ENCODE results near the gene C2orf42.
"Not testable (repeated sequence)": the region's sequence is repeated elsewhere in the genome, so short reads cannot be mapped to it uniquely, and the experiment has no call there.

C2orf42 gene

GRCh38 chr2:70131344-70132143 is 59.3 kb downstream of the C2orf42 start:
- not testable (repeated sequence) for DNase-seq

DNA sequence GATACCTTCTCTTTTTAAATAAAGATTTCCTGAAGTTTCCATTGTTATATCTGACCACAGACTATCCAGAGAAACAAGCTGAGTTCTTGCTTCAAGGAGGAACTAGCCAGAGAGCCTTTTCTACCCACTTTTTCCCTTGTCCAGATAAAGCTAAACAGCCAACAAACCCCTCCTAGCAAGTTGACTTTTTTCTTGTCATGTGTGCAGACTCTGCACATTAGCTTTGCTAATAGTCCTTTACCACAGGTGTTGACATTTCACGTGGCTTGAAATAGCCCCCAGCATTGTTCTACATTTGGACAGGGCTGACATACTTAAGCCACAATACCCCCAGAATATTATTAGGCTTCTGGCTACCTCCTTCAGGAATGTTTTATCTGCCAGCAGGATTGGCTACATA is 62.8 kb downstream of the C2orf42 start:
- no peak for DNase-seq

GRCh38 chr2:70126413-70126812 is 64.4 kb downstream of the C2orf42 start:
- DNase-seq, result no peak

GRCh38 chr2:70125498-70125898 is 65.3 kb downstream of the C2orf42 start:
- DNase-seq, result no peak

- no peak for DNase-seq
Measured at GRCh38 chr2:70124983-70125480, 65.8 kb downstream of the C2orf42 start.

DNA sequence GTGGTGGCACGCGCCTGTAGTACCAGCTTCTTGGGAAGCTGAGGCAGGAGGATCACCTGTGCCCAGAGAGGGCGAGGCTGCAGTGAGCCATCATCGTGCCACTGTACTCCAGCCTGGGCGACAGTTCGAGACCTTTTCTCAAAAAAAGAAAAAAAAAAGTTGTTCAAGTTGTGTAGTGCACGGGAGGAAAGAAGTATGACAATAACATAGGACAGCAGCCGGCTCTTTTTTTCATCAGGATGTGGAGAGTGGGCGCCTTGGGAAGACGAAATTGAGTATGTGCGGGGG is 67.0 kb downstream of the C2orf42 start:
- no peak for DNase-seq

- no peak for DNase-seq
Measured at GRCh38 chr2:70123051-70123828, 67.6 kb downstream of the C2orf42 start.

- DNase-seq, result no peak
Measured at GRCh38 chr2:70122470-70122869, 68.3 kb downstream of the C2orf42 start.

DNA sequence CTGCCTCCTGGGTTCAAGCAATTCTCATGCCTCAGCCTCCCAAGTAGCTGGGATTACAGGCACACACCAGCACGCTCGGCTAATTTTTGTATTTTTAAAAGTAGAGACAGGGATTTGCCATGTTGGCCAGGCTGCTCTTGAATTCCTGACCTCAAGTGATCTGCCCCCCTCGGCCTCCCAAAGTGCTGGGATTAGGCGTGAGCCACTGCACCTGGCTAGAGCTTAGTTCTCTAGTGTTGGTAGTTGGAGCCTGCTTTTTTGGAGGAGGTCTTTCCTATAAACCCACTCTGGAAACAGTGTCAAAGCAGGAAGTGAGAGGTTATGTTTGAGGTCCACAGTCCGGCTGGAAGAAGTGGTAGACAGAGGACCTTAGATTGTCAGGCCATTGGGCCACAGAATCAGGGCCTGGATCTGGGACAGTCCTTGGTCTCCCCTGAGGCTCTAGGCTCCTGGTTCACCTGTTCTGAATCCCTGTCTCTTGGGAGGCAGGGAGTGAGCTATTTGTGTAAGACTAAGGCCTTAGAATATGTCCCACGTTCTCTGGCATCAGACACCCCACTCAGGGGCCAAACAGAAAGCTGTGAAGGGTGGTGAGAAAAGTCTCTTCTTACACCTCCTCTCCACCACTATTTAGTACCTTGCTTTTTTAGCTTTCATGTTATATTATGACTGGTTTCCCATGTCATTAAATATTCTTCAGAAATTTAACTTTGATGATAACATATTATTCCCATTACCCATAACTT is 69.0 kb downstream of the C2orf42 start:
- DNase-seq, result no peak

DNA sequence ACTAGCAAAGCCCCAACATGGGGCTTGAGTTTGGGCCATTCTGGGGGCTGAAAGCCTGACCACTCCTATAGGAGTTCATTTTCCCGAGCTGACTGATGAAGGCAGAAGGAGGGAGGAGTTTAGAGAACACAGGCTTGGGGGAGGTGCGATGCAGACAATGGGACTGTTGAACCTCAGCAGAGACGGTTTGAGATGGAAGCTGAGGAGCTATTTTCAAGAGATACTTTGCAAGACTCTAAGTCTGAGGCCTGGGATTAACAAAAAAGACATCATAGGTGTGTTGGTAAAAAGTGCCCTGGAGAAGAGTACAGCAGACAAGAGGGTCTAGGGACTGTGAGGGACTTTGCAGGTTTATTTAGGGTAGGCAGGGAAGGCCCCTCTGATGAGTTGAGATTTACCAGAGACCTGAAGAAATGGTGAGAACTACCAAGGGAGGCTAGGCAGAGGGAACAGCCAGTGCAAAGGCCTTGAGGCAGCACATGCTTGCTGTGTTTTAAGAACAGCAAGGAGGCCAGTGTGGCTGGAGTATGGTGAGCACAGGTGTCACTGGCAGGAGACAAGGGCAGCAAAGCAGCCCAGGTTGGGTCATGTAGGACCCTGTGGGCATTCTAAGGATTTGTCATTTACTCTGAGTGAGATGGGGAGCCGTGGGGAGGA is 71.9 kb downstream of the C2orf42 start:
- no peak for DNase-seq

DNA sequence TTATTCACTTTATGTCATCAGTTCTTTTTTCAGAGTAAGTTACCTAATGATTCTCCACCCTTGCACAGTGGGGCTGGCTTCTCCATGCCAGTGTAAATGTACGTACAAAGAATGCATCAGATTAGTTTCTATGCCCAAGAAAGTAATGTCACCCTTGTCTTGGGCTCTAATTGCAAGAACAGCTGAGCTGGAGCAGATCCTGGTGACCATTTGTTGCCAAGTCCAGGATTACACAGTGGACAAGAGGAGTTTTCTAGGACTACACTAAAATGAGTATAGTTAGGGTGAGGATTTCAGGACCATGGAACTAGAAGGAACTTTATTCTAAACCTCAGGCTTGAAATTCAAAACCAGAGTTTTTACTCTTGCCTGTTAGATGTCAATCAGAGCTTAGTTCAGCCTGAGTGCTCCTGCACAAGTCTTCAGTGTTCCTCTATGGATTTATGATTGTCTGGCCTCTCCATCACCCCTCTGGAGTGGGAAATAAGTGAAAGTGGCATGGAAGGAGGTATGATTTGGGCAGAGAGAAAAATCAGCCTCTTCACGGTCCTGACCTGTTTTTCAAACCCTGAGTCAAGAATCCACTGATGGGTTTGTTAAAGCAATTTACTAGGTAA is 73.8 kb downstream of the C2orf42 start:
- DNase-seq, result no peak

GRCh38 chr2:70115646-70116442 is 75.0 kb downstream of the C2orf42 start:
- DNase-seq, result no peak

GRCh38 chr2:70113359-70114070 is 77.3 kb downstream of the C2orf42 start:
- DNase-seq, result no peak

DNA sequence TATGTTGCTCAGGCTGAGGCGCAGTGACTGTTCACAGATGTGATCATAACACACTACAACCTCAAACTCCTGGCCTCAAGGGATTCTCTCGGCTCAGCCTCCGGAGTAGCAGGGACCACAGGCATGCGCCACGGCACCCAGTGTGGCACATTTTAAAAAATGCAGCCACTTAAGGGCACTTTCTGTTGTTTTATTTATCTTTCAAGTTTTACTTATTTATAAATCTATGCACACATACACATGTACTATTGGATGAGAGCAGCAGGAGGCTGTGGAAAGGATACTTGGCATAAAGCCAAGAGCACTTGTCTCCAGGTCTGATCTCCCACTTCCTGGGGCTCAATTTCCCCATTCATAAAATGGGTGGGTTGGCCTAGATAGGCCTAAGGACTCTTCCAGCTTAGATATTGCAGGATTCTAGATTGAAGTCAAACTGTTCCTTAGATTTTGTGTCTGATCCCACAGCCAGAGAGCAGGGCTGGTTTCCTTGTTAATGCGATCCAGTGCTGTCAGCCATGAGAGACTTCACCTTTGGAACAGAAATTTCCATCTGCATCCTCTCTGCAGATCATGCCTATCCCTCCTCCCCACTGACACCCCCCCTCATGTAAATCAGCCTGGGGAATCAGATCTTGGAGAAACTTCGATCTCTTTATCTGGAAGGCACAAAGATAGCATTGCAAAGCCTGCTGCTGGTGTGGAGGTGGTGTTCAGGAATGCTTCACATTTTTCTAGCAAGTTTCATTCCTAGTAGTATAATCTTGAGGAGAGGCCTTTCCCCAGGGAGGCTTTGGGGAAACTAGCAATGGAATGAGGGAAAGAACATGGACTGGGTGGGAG is 78.8 kb downstream of the C2orf42 start:
- no peak for DNase-seq

DNA sequence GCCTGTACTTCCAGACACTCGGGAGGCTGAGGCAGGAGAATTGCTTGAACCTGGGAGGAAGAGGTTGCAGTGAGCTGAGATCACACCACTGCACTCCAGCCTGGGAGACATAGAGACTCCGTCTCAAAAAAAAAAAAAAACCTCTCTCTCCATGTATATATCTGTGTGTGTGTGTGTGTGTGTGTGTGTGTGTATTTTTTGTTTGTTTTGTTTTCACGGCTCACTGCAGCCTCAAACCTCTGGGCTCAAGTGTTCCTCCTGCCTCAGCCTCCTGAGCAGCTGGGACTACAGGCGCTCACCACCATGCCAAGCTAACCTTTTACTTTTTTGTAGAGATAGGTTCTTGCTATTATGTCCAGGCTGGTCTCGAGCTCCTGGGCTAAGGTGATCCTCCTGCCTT is 80.4 kb downstream of the C2orf42 start:
- not testable (repeated sequence) for DNase-seq

DNA sequence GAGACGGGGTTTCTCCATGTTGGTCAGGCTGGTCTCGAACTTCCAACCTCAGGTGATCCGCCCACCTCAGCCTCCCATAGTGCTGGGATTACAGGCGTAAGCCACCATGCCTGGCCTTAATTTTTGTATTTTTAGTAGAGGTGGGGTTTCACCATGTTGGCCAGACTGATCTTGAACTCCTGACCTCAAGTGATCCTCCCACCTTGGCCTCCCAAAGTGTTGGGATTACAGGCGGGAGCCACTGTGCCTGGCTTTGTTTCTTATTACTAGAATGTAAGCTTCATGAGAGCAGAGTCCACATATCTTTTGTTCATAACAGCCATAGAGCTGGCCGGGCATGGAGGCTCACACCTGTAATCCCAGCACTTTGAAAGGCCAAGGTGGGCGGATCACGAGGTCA is 84.7 kb downstream of the C2orf42 start:
- DNase-seq, result not testable (repeated sequence)

DNA sequence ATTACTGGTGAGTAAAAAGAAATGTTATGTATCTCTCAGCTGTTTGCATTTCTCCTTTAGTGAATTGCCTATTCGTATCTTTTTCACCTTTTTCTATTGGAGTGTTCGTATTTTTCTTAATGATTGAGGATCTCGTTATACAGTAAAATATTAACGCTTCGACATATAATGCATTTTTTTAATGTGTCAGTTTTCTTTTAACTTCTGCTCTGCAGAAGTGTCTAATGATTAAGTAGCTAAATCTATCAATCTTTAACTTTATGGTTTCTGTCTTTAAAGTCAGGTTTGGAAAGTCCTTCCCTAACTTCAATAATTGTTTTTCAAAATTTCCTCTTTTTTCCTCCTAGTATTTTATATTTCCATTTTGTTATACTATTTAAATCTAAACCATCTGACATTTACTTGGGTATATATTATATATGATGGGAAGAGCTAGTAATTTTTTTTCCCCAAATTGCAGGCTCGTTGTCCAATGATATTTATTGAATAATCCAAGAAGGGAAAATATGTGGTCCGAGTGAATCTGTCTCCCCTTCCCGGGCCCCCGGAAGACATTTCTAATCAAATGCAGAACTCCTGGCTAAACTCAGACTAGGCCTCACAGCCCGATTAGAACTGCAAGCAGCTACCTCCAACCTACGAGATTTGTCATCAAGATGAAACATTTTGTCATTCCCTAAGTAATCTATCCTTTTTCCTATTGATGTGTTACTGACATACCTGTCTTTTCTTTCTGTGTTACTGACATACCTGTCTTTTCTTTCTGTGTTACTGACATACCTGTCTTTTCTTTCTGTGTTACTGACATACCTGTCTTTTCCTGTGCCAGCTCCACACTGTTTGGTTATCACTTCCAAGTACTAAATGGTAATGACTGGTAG is 86.3 kb downstream of the C2orf42 start:
- no peak for DNase-seq

GRCh38 chr2:70103531-70104061 is 87.2 kb downstream of the C2orf42 start:
- no peak for DNase-seq
